ENCODE results near the gene MIER2.

MIER2 gene

DNA sequence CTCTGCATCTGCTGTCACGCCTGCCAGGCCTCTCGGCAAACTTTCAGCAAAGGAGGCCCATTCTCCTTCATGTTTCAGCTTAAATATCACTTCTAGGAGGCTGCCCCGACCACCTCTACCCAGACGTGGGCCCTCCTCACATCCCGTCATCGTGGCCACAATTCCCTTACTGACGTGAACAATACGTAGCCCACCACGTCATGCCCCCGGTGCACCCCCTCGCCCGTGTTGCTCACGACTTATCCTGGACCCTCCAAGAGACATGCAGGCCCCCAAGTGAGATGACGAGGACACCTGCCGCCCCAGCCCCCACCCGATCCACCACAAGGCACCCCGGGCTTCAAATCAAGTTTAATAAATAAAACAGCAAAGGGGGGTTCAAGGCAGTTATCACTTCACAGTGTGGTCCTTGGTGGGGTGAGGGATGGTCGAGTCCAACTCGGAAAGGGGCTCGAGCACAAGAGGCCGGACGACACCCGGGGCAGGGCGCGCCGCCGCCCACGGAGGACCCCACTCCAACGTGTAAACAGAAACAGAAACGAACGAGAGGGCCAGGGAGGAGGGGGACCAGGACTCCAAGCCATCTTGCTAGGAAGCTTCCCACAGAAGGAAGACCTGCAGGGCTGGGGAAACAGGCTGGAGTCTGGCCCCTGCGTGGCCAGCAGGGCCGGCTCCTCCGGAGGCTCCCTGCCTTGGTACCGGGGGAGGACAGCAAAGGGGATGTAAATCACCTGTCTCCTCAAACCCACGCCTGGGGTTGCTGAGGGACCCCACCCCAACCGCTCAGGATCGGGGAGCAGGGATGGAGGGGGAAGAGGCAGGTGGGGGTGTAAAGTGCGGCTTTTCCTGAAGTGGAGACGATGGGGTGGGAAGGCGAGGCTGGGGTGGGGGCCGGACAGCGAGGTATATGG is 39.1 kb downstream of the MIER2 start:
- DNase-seq (ENCODE audit: low read depth) = no peak
- H3K4me3 ChIP-seq (ENCODE audit: low read length) = no peak overlapping the region
- TF ChIP-seq CTCF (conservative IDR thresholded peaks at IDR 0.05; ENCODE audit: low read length) = no peak

GRCh38 chr19:296476-297225 is 47.9 kb downstream of the MIER2 start:
- no peak for DNase-seq (ENCODE audit: low read depth)
- TF ChIP-seq CTCF (conservative IDR thresholded peaks at IDR 0.05; ENCODE audit: low read length) = no peak
- H3K4me3 ChIP-seq (ENCODE audit: low read length) = no peak overlapping the region

- TF ChIP-seq CTCF (conservative IDR thresholded peaks at IDR 0.05; ENCODE audit: low read length) = no peak
- no peak overlapping the region for H3K4me3 ChIP-seq (ENCODE audit: low read length)
These were observed 48.8 kb downstream of the MIER2 start for GRCh38 chr19:295687-296370.

DNA sequence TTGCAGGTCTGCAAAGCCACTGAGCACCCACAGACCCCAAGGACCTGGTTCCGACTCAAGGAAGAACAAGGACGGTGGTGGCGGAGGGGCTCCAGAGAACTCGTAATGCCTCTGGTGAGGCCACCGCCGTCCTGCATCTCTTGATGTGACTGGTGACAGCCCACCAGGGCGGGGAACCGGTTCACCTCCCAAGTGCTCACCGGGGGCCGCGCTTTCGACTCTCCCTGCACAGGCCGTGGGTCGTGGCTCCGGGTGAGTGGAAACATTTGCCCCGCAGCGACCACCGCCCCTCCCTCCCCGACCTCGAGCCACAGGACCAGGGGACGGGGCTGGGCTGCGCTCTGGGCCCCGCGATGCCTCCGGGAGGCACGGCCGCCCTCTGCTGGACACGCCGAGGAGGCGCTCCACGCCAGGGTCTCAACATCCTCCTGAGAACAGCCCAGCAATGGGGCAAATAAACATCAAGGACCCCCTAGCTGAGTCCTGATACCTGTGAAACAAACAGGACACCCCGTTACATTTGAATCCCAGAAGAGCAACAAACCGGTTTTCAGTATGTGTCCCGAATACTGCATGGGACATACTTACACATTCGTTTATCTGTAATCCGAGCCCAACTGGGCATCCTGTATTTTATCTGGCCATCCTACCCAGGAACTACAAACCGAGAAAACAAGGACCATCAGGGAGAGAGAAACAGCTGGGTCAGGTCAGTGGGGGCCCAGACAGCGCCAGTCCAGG is 49.5 kb downstream of the MIER2 start:
- H3K4me3 ChIP-seq (ENCODE audit: low read length) = no peak overlapping the region
- peak; percentile 9 for DNase-seq (ENCODE audit: low read depth)
- peak; percentile 63 for TF ChIP-seq CTCF (conservative IDR thresholded peaks at IDR 0.05; ENCODE audit: low read length)

More at GRCh38 chr19:295687-296370, 48.8 kb downstream of the MIER2 start:
- no peak for DNase-seq (ENCODE audit: low read depth)

DNA sequence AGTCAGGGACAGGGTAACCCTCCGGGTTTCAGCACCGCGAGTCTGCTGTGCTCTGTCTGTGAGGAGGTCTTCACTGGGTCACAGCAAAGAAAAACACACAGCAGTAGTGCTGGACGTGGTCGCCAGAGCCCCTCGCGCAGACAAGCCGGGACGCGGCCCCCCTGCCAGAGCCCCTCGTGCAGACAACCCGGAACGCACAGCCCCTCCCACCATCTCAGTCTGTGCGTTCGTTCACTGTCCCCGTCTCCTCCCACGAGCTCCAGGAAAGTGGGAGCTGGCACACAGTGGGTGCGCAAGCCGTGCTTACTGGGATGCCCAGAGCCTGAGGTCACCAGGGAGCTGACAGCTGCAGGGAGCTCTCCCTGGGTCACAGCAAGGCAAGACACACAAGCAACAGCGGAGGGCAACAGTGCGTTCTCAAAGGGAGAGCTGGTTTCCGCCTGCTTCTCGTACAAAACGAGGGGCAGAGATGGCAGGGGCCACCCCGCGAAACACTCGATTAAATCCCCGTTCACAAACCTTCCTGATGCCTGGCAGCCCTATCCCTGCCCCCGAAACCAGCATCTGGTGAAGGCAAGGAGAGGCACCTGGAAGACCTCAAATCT is 50.2 kb downstream of the MIER2 start:
- no peak for TF ChIP-seq CTCF (conservative IDR thresholded peaks at IDR 0.05; ENCODE audit: low read length)
- H3K4me3 ChIP-seq (ENCODE audit: low read length) = no peak overlapping the region
- DNase-seq (ENCODE audit: low read depth) = peak; percentile 22

GRCh38 chr19:293436-294110 is 51.0 kb downstream of the MIER2 start:
- no peak for TF ChIP-seq CTCF (conservative IDR thresholded peaks at IDR 0.05; ENCODE audit: low read length)
- H3K4me3 ChIP-seq (ENCODE audit: low read length) = no peak overlapping the region
- DNase-seq (ENCODE audit: low read depth) = no peak

Data from AG10803 (cell line).